Measurements from ENCODE around the gene LNPEP. TPM values are rescaled to one million over a fixed set of nuclear protein-coding genes. Genes with fewer than 3 reads are reported as not detected.

Gene LNPEP
- total RNA-seq, 1 experiment from 2014 or later, result 2.8 TPM

GRCh38 chr5:97019435-97020117 lies 83.7 kb downstream of the LNPEP start:
- no peak overlapping the region for H3K4me3 ChIP-seq (ENCODE audit: insufficient read depth, low read depth, low read length)
- H3K27me3 ChIP-seq (ENCODE audit: control insufficient read depth, insufficient read depth, low read length), result no peaks in the 10 kb centered on the region
- DNase-seq, result no peak
- H3K36me3 ChIP-seq (replicated peaks; ENCODE audit: control insufficient read depth, insufficient read depth, low read length), result no peaks in the 10 kb centered on the region

GRCh38 chr5:97021416-97021815 lies 85.5 kb downstream of the LNPEP start:
- Histone ChIP-seq H3K4me3 (ENCODE audit: insufficient read depth, low read depth, low read length) (no peak overlapping the region), H3K27me3 (ENCODE audit: control insufficient read depth, insufficient read depth, low read length) (no peaks in the 10 kb centered on the region), H3K36me3 (replicated peaks; ENCODE audit: control insufficient read depth, insufficient read depth, low read length) (no peaks in the 10 kb centered on the region)
- no peak for DNase-seq

GRCh38 chr5:97022898-97023297 lies 87.0 kb downstream of the LNPEP start:
- H3K36me3 ChIP-seq (replicated peaks; ENCODE audit: control insufficient read depth, insufficient read depth, low read length), result no peaks in the 10 kb centered on the region
- H3K27me3 ChIP-seq (ENCODE audit: control insufficient read depth, insufficient read depth, low read length), result no peaks in the 10 kb centered on the region
- no peak overlapping the region for H3K4me3 ChIP-seq (ENCODE audit: insufficient read depth, low read depth, low read length)
- no peak for DNase-seq

GRCh38 chr5:97026721-97027120 lies 90.8 kb downstream of the LNPEP start:
- Histone ChIP-seq H3K27me3 (ENCODE audit: control insufficient read depth, insufficient read depth, low read length) (no peaks in the 10 kb centered on the region), H3K36me3 (replicated peaks; ENCODE audit: control insufficient read depth, insufficient read depth, low read length) (no peaks in the 10 kb centered on the region), H3K4me3 (ENCODE audit: insufficient read depth, low read depth, low read length) (no peak overlapping the region)
- no peak for DNase-seq

DNA sequence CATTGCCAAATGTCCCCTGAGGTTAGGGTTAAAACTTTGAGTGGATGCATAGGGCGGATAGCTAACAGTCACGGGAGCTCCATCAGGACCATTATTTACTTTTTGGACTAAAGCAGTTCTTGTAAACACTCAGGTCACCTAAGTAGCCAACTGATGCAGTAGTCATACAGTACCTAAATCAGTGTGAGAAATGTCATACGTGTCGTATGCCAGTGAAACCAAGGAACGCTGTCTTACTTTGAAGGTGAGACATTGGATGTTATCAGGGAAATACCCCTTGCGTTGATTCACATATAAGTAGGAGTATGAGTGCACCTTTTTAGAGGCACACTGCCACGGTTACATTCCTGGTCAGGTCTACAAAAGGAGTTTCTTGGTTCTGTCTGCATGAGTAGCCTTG lies 101.9 kb downstream of the LNPEP start:
- Histone ChIP-seq H3K4me3 (ENCODE audit: insufficient read depth, low read depth, low read length) (no peak overlapping the region), H3K27me3 (ENCODE audit: control insufficient read depth, insufficient read depth, low read length) (no peaks in the 10 kb centered on the region), H3K36me3 (replicated peaks; ENCODE audit: control insufficient read depth, insufficient read depth, low read length) (no peaks in the 10 kb centered on the region)
- DNase-seq, result no peak

DNA sequence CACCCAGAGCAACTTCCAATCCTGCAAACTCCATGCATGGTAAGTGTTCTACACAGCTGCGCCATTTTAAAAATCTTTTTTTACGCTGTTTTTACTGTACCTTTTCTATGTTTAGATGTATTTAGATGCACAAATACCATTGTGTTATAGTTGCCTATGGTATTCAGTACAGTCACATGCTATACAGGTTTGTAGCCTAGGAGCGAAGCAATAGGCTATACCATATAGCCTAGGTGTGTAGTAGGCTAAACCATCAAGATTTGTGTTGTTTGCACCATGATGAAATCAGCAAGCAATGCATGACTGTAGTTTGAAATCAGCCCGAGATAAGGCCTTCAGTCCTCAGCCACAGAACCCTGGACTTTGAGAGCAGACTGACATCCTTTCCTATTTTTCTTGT lies 105.4 kb downstream of the LNPEP start:
- no peak overlapping the region for H3K4me3 ChIP-seq (ENCODE audit: insufficient read depth, low read depth, low read length)
- no peaks in the 10 kb centered on the region for H3K27me3 ChIP-seq (ENCODE audit: control insufficient read depth, insufficient read depth, low read length)
- H3K36me3 ChIP-seq (replicated peaks; ENCODE audit: control insufficient read depth, insufficient read depth, low read length), result no peaks in the 10 kb centered on the region
- no peak for DNase-seq

DNA sequence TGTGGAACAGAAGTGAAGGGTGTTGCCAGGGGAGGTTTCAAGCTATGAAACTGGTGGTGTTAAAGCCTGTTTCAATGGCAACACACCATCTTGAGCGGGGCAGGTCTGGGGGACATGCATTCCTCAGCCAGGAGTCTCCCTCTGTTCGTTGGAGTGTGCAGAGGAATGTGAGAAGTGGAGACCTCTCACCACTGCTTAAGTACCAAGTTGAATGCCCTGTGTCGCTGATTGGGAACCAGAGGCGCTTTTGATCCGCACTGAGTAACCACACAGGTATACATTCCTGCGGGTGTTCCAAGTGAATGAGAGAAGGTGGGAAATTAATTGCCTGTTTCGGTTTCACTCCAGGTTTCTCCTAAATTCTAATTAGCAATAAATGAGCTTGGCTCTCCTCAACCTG lies 107.1 kb downstream of the LNPEP start:
- Histone ChIP-seq H3K36me3 (replicated peaks; ENCODE audit: control insufficient read depth, insufficient read depth, low read length) (no peaks in the 10 kb centered on the region), H3K4me3 (ENCODE audit: insufficient read depth, low read depth, low read length) (no peak overlapping the region), H3K27me3 (ENCODE audit: control insufficient read depth, insufficient read depth, low read length) (no peaks in the 10 kb centered on the region)
- no peak for DNase-seq

DNA sequence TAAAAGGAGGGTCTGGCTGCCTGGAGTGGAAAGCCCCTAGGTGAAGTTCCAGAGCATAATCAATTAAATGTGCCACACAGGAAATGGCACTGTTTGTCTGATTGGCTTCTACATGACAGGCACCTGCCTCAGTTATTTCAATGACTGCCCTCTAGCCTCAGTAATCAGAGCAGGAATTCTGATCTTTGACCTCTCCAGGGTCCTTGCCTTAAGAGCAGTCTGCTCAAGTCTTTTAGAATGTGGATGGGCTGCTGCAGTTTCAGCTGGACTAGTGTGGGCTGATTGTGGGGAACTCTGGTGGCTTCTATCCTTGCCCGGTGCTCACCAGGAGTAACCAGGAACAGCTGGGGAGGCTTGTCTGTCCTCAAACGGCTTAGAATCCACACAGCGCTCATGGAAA lies 107.6 kb downstream of the LNPEP start:
- no peak overlapping the region for H3K4me3 ChIP-seq (ENCODE audit: insufficient read depth, low read depth, low read length)
- H3K27me3 ChIP-seq (ENCODE audit: control insufficient read depth, insufficient read depth, low read length), result no peaks in the 10 kb centered on the region
- H3K36me3 ChIP-seq (replicated peaks; ENCODE audit: control insufficient read depth, insufficient read depth, low read length), result no peaks in the 10 kb centered on the region
- no peak for DNase-seq

- Histone ChIP-seq H3K27me3 (ENCODE audit: control insufficient read depth, insufficient read depth, low read length) (no peaks in the 10 kb centered on the region), H3K4me3 (ENCODE audit: insufficient read depth, low read depth, low read length) (no peak overlapping the region), H3K36me3 (replicated peaks; ENCODE audit: control insufficient read depth, insufficient read depth, low read length) (no peaks in the 10 kb centered on the region)
- DNase-seq, result peak; percentile 31
These were observed 108.2 kb downstream of the LNPEP start for GRCh38 chr5:97044052-97044451.

- no peaks in the 10 kb centered on the region for H3K36me3 ChIP-seq (replicated peaks; ENCODE audit: control insufficient read depth, insufficient read depth, low read length)
- no peak for DNase-seq
- no peak overlapping the region for H3K4me3 ChIP-seq (ENCODE audit: insufficient read depth, low read depth, low read length)
- H3K27me3 ChIP-seq (ENCODE audit: control insufficient read depth, insufficient read depth, low read length), result no peaks in the 10 kb centered on the region
These were observed 110.5 kb downstream of the LNPEP start for GRCh38 chr5:97046270-97046982.

- no peak for DNase-seq
- no peaks in the 10 kb centered on the region for H3K36me3 ChIP-seq (replicated peaks; ENCODE audit: control insufficient read depth, insufficient read depth, low read length)
- no peak overlapping the region for H3K4me3 ChIP-seq (ENCODE audit: insufficient read depth, low read depth, low read length)
- H3K27me3 ChIP-seq (ENCODE audit: control insufficient read depth, insufficient read depth, low read length), result no peaks in the 10 kb centered on the region
These were observed 111.2 kb downstream of the LNPEP start for GRCh38 chr5:97047076-97047475.

DNA sequence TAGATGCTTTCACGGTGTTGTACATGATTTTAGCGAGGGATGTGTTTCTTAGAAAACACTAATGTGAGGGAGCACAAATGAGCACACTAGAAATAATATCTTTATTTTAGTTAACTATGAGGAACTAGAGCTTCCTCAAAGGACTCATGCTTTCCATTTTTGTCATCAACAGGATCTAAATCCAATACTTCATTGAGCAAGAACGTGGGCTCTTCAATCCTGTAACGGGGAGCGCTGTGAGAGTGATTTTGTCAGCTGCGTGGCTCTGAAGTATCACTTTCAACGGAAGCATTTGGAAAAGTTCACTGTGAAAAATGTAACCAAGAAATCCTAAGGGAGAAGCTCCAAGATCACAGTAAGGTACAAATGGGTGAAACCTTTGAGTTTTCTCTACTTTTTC lies 113.3 kb downstream of the LNPEP start:
- no peak overlapping the region for H3K4me3 ChIP-seq (ENCODE audit: insufficient read depth, low read depth, low read length)
- no peaks in the 10 kb centered on the region for H3K36me3 ChIP-seq (replicated peaks; ENCODE audit: control insufficient read depth, insufficient read depth, low read length)
- no peak for DNase-seq
- H3K27me3 ChIP-seq (ENCODE audit: control insufficient read depth, insufficient read depth, low read length), result no peaks in the 10 kb centered on the region

- DNase-seq, result no peak
- H3K27me3 ChIP-seq (ENCODE audit: control insufficient read depth, insufficient read depth, low read length), result no peaks in the 10 kb centered on the region
- H3K36me3 ChIP-seq (replicated peaks; ENCODE audit: control insufficient read depth, insufficient read depth, low read length), result no peaks in the 10 kb centered on the region
- H3K4me3 ChIP-seq (ENCODE audit: insufficient read depth, low read depth, low read length), result no peak overlapping the region
These were observed 120.4 kb downstream of the LNPEP start for GRCh38 chr5:97056263-97056662.

DNA sequence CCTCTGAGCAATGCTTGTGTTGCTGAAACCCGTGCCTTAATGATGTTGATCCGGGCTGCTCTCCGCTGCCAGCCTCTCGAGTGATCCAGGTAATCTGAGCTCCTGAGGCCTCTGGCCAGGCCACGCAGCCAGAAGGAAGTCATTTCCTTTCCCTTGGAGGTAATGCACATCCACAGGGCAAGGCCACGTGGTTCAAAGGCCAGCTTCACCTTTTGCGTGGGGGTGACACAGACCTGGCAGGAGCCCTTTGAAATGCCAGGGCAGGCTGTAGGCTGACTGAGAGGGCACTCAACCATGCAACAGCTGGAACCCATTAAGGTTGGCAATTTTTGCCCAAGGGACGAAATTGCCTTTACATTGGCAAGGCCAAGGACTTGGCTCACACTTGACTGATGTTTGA lies 126.2 kb downstream of the LNPEP start:
- no peaks in the 10 kb centered on the region for H3K36me3 ChIP-seq (replicated peaks; ENCODE audit: control insufficient read depth, insufficient read depth, low read length)
- H3K4me3 ChIP-seq (ENCODE audit: insufficient read depth, low read depth, low read length), result no peak overlapping the region
- no peaks in the 10 kb centered on the region for H3K27me3 ChIP-seq (ENCODE audit: control insufficient read depth, insufficient read depth, low read length)
- no peak for DNase-seq

- H3K36me3 ChIP-seq (replicated peaks; ENCODE audit: control insufficient read depth, insufficient read depth, low read length), result no peaks in the 10 kb centered on the region
- H3K27me3 ChIP-seq (ENCODE audit: control insufficient read depth, insufficient read depth, low read length), result no peaks in the 10 kb centered on the region
- H3K4me3 ChIP-seq (ENCODE audit: insufficient read depth, low read depth, low read length), result no peak overlapping the region
- DNase-seq, result no peak
These were observed 127.4 kb downstream of the LNPEP start for GRCh38 chr5:97063251-97063650.

Data from H7 (cell line).